Measurements from ENCODE around the gene TMEM247.

Gene TMEM247

DNA sequence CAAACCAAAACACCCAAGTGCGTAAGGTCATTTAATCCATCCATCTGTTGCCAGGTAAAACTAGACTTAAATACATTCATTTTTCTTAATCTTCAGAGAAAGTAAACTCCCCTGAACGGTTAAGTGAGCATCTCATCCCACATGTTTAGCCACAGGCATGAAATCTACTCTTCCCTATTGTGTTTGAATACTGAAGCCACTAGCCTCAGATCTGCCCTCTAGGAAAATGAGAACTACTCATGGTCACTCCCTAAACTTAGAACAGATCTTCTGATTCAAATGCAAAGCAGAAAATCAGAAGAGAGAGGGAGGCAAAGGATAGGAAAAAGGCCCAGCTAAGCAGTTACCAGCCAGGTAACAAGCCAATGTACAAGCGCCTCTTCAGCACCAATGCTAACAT, 7.1 kb downstream of the TMEM247 start:
- no peak for ATAC-seq

DNA sequence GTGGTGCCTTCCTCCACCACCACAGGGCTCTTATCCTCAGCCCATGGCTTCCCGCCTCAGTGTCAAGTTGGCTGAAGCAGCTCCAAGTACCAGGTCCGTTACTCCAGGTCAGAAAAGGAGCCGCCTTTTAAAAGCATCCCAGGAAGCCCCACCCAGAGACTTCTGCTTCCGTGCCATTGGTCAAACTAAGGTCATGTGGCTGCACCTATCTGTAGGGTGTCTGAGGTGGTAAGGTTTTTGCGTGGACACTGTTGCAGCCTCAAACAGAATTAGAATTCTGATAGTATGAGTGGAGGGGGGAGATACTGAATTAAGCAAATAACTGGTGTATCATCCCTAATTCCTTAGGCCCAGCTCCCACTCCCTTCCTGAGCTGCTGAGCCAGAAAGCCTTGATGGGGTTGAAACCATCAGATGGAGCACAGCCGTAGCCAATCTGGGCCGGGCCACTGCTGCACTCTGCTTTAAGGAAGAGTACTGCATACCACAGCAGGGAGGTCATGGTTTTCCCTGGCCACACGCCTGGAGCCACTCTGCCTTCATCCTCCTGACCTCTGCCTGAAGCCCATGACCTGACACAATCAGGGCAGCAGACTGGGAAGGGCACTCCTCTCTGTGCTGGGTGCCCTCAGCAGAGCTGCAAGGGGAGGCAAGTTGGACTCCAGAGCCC, 8.4 kb downstream of the TMEM247 start:
- TF ChIP-seq BACH2 (CRISPR knock-in tag; IDR thresholded peaks at IDR 0.05; ENCODE audit: borderline replicate concordance): no peak
- peak; percentile 57; the same call in 1 of the 2 replicates for TF ChIP-seq ZFP3 (CRISPR knock-in tag; IDR thresholded peaks at IDR 0.05)
- ATAC-seq: peak; percentile 96

More for the DNA sequence above, 7.1 kb downstream of the TMEM247 start:
- TF ChIP-seq, protein P1, sequence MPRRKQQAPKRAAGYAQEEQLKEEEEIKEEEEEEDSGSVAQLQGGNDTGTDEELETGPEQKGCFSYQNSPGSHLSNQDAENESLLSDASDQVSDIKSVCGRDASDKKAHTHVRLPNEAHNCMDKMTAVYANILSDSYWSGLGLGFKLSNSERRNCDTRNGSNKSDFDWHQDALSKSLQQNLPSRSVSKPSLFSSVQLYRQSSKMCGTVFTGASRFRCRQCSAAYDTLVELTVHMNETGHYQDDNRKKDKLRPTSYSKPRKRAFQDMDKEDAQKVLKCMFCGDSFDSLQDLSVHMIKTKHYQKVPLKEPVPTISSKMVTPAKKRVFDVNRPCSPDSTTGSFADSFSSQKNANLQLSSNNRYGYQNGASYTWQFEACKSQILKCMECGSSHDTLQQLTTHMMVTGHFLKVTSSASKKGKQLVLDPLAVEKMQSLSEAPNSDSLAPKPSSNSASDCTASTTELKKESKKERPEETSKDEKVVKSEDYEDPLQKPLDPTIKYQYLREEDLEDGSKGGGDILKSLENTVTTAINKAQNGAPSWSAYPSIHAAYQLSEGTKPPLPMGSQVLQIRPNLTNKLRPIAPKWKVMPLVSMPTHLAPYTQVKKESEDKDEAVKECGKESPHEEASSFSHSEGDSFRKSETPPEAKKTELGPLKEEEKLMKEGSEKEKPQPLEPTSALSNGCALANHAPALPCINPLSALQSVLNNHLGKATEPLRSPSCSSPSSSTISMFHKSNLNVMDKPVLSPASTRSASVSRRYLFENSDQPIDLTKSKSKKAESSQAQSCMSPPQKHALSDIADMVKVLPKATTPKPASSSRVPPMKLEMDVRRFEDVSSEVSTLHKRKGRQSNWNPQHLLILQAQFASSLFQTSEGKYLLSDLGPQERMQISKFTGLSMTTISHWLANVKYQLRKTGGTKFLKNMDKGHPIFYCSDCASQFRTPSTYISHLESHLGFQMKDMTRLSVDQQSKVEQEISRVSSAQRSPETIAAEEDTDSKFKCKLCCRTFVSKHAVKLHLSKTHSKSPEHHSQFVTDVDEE (CRISPR knock-in tag; IDR thresholded peaks at IDR 0.05): no peak
- TF ChIP-seq TCF4 (CRISPR knock-in tag; IDR thresholded peaks at IDR 0.05; ENCODE audit: borderline replicate concordance): no peak
- TF ChIP-seq PATZ1 (CRISPR knock-in tag; IDR thresholded peaks at IDR 0.05; ENCODE audit: borderline replicate concordance): no peak
- no peak for TF ChIP-seq CSRNP3 (CRISPR knock-in tag; IDR thresholded peaks at IDR 0.05)
- no peak for TF ChIP-seq ZNF70 (CRISPR knock-in tag; IDR thresholded peaks at IDR 0.05)
- no peak for TF ChIP-seq ZC3H10 (CRISPR knock-in tag; IDR thresholded peaks at IDR 0.05)
- no peak for TF ChIP-seq ZFP3 (CRISPR knock-in tag; IDR thresholded peaks at IDR 0.05)
- no peak for TF ChIP-seq ISL1 (CRISPR knock-in tag; IDR thresholded peaks at IDR 0.05)
- no peak for TF ChIP-seq CSDC2 (CRISPR knock-in tag; IDR thresholded peaks at IDR 0.05)
- no peak for TF ChIP-seq PPARA (CRISPR knock-in tag; IDR thresholded peaks at IDR 0.05; ENCODE audit: borderline replicate concordance)
- TF ChIP-seq RARB (CRISPR knock-in tag; IDR thresholded peaks at IDR 0.05): no peak
- no peak for TF ChIP-seq GLIS3 (CRISPR knock-in tag; IDR thresholded peaks at IDR 0.05)
- no peak for TF ChIP-seq TOX (CRISPR knock-in tag; IDR thresholded peaks at IDR 0.05; ENCODE audit: borderline replicate concordance)
- no peak for TF ChIP-seq BACH2 (CRISPR knock-in tag; IDR thresholded peaks at IDR 0.05; ENCODE audit: borderline replicate concordance)

- peak; percentile 68 for ATAC-seq
- TF ChIP-seq ARNTL (CRISPR knock-in tag; IDR thresholded peaks at IDR 0.05; ENCODE audit: borderline replicate concordance, low read depth) (no peak), TOX (CRISPR knock-in tag; IDR thresholded peaks at IDR 0.05; ENCODE audit: borderline replicate concordance) (no peak), ZNF565 (CRISPR knock-in tag; conservative IDR thresholded peaks at IDR 0.05; ENCODE audit: low read depth) (no peak), ZC3H10 (CRISPR knock-in tag; IDR thresholded peaks at IDR 0.05) (no peak)
- TF ChIP-seq, protein P1 (CRISPR knock-in tag; IDR thresholded peaks at IDR 0.05): no peak
These were observed 9.0 kb downstream of the TMEM247 start for GRCh38 chr2:46488389-46488788.

GRCh38 chr2:46489423-46490174, 10.2 kb downstream of the TMEM247 start:
- ATAC-seq: no peak
- TF ChIP-seq CSDC2 (CRISPR knock-in tag; IDR thresholded peaks at IDR 0.05) (no peak), OSR1 (CRISPR knock-in tag; IDR thresholded peaks at IDR 0.05) (no peak), SNAI2 (CRISPR knock-in tag; IDR thresholded peaks at IDR 0.05) (no peak), RARB (CRISPR knock-in tag; IDR thresholded peaks at IDR 0.05) (no peak), ZC3H10 (CRISPR knock-in tag; IDR thresholded peaks at IDR 0.05) (no peak), ZNF70 (CRISPR knock-in tag; IDR thresholded peaks at IDR 0.05) (no peak), CSRNP3 (CRISPR knock-in tag; IDR thresholded peaks at IDR 0.05) (no peak), ESRRG (CRISPR knock-in tag; IDR thresholded peaks at IDR 0.05) (no peak), ZFP3 (CRISPR knock-in tag; IDR thresholded peaks at IDR 0.05) (no peak)
- TF ChIP-seq, protein P1 (CRISPR knock-in tag; IDR thresholded peaks at IDR 0.05): no peak
